NCI-H2171 (cell line): ENCODE results near the gene SERTAD4.

Experiments used
- DNase-seq: peaks from one replicate; lab custom pipeline; 2025; lab: John Stamatoyannopoulos, UW

SERTAD4 gene

GRCh38 chr1:210233216-210233494 lies 559 bp downstream of the SERTAD4 start:
- no peak for DNase-seq

GRCh38 chr1:210233495-210234328 lies 1.1 kb downstream of the SERTAD4 start:
- peak; percentile 27 for DNase-seq

GRCh38 chr1:210234329-210234757 lies 1.7 kb downstream of the SERTAD4 start:
- DNase-seq, result no peak

DNA sequence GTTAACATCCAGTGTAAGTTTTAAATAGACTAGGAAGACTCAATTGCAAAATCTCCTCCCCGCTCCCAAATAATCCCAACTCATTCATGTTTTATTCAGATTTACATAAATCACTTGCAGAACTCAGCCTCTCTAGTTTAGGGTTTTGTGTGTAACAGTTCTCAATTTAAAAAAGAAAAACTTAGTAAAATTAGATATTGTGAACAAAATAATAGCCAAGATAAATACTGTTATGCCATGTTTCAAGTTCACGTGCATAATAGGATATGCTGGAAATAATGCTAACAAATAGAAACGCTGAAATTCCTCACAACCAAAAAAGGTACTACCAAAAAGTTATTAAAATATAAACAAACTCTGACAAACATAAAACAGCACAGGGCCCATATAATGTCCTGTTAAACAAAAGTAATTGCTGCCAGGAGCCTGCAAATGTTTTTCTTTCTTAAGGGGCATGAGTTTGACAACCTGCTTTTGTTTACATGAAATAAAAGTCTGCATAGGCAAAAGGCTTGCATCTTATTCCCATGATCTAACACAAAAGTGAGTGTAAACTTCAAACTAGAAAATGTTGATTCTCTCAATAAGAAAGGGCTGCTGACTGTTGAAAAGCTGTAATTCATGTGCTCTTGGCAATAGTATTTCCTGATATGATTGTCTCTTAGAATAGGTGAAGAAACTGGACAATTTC lies 2.9 kb downstream of the SERTAD4 start:
- no peak for DNase-seq

DNA sequence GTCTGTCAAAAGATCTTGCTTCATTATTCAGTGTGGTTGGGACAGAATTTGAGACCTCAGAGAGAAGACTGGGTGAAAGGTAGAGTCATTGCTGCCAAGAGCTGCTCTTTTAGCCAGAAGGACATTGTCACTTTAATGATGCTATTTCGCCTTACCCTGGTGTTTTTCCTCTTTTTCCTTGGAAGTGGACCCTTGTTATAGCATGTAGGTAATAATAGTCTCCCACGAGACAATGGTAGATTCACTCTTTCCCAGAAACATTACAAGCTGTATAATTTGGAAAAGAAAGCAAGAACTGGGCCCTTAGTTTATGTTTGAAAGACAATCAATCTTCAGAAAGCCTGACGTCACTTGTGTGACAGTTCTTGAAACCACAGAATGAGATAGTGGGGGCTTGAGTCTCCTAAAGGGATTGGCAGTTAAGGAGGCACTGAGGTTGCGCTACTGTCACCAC lies 3.8 kb downstream of the SERTAD4 start:
- no peak for DNase-seq

- no peak for DNase-seq
Observed at GRCh38 chr1:210236840-210237409, 4.3 kb downstream of the SERTAD4 start.

GRCh38 chr1:210237479-210237878 lies 4.9 kb downstream of the SERTAD4 start:
- no peak for DNase-seq

DNA sequence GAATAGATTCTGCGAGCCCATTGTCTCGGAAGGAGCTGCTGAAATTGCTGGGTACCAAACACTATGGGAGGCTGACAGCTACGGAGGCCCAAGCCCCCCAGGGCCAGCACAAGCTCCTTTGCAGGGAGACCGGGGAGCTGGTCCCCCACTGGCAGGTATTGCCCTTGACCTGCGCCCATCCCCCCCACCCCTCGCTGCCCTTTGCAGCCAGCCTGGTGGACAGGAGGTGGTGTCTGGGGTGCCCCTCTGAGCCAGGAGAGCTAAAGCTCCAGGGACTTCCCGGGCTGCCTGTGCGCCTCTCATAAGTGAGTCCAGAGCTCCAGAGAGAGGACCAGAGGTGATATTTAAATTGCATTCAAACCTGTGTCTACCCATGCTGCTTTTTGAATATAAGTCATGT lies 5.4 kb downstream of the SERTAD4 start:
- no peak for DNase-seq

DNA sequence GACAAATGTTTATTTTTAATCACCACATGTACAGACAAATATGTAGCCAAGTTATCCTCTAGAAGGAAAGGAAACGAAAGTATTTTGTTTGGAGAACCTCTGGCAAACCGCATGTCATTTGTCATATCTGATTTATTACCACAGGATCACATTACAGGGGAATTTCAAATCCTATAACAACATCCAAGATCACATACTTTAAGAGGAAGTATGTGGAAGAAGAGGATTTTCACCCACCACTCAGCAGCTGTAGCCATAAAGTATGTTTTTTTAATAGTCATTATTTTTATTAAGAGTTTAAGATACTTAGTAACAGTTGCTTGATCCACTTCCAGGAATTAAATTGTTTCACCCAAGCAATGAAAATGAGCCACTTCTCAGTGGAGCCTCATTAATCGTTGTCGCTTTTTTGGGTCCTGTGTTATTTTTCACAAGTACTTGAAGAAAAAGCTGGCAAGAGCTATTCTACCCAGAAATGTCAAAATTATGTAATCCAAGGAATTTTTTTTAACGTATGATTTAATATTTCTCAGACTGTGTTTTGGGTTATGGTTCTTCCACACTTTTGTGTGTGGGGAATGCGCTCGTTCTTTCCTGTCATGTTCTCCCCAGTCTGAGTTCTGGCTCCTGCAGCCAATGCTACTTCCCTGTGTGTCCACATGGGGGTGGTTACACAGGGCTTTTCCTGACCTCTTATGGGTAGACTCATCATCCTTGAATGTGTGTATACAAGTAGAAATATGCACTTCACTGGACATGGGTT lies 6.9 kb downstream of the SERTAD4 start:
- no peak for DNase-seq

DNA sequence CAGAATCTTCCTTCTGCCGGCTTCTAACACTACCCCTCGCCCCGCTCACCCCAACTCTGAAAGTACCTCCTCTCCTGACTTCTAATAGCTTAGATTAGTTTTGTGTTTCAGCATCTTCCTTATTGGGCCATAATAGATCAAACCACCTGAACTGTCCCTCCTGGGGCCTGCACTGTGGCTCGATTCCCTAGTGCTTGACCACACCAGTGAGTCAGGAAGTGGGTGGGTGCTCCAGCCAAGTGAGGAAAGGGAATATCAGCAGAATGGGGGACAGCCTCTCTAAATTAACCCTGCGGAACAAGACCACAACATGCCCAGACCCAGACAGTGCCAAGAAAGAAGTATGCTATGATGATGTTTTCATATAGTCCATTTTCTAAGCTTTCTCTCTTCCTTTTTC lies 8.5 kb downstream of the SERTAD4 start:
- no peak for DNase-seq

GRCh38 chr1:210244746-210245367 lies 12.3 kb downstream of the SERTAD4 start:
- no peak for DNase-seq

DNA sequence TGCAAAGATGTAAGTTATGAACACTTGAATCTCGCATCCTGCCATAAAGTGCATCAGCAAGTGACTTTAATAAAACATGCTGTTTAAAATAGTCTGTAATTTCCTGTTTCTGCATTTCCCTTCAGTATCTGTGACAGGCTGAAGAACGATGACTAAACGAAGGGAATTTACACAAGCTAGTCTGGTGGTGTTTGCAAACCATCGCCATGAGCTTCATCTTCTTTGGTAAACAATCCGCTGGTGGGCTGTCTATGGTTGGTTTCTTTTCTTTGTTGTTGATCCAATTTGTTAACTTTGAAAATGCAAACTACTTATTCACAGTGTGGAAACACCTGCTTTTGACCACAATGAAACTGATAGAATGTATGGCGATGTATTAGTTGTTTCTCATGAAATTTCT lies 13.9 kb downstream of the SERTAD4 start:
- DNase-seq, result no peak

GRCh38 chr1:210248341-210248740 lies 15.7 kb downstream of the SERTAD4 start:
- DNase-seq, result no peak

GRCh38 chr1:210250665-210250997 lies 18.0 kb downstream of the SERTAD4 start:
- peak; percentile 47 for DNase-seq

- peak; percentile 89 for DNase-seq
Observed at GRCh38 chr1:210250998-210251679, 18.5 kb downstream of the SERTAD4 start.

DNA sequence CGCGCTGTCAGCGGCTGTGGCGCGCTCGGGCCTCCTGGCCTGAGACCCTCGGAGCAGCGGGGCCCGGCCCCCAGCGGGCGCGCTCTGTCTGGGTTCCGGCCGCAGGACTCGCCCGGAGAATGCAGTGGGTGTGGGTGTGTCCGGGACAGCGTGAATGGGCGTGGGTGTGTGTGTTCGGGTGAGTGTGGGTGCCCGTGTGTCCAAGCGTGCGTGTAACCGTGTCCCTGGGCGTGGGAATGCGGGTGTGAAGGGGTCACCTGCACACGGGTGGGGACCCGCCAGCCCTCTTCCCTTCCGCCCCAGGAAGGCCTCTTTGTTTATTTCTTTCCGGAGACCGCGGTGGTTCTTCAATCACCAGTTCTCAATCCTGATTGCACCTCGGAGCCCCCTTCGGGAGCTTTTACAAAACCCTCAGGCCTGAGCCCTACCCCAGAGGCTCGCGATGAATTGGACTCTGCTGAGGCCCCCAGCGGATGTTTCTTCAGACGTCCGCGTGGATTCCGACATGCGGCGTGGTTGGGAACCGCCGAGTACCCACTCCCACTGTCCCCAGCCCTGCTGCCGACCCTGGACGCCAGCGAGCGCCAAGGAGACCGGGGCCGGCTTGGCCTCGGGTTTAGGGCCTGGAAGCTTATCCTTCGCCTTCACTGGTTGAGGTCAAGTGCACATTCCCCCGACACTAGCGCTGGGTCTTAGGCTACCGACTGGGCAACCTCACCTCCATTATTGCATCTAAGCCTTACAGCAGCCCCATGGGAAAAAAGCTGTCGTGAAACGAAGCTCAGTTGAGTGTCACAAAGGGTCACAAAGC lies 19.3 kb downstream of the SERTAD4 start:
- no peak for DNase-seq

DNA sequence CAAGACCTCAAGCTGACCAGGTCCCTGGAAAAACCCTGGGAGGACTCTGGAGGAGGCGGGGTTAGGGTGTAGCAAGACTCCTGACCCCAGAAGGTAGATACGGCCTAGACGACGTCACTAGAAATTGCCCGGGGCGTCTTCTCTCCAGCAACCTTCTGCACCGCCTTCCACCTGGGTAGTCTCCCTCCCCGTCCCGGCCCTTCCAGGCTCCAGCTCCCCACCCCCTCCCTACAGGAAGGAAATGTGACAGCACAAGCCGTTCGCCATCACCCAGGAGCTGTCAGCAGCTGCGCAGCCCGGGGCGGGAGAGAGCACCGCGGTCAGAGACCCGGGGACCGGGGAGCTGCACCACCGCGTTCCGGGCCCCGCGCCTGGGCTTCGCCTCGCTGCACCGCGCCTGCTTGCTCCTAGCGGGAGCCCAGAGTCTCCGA lies 20.0 kb downstream of the SERTAD4 start:
- no peak for DNase-seq

DNA sequence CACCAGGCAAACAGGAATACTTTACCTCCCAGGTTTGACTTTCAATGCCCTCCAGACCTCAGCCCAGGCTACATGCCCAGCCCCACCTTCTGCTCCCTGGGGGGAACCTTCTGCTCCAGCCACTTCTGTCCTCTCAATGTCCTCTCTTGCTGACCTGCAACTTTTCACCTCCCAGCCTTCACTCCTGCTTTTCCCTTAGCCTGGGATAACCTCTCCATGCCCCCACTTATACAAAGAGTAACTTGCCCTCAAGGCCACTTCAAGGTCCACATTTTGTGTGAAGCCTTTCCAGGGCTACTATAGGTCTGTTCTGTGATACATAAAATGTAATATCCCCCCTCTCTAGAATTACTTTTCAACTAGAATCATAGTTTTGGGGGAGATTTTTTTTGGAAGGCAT lies 21.7 kb downstream of the SERTAD4 start:
- DNase-seq, result no peak

GRCh38 chr1:210257698-210258529 lies 25.3 kb downstream of the SERTAD4 start:
- DNase-seq, result no peak

- DNase-seq, result no peak
Observed at GRCh38 chr1:210259561-210259960, 27.0 kb downstream of the SERTAD4 start.
